CD4-positive, alpha-beta T cell treated with Interleukin-2 at 100 ng/mL for 4 hours (primary cell): ENCODE data around the gene LRRC7.

Experiments
- DNase-seq: peaks from one replicate; pipeline ENCODE4 v3.0.0-alpha.2; 2020; ENCODE audit warnings: low spot score

Gene LRRC7

DNA sequence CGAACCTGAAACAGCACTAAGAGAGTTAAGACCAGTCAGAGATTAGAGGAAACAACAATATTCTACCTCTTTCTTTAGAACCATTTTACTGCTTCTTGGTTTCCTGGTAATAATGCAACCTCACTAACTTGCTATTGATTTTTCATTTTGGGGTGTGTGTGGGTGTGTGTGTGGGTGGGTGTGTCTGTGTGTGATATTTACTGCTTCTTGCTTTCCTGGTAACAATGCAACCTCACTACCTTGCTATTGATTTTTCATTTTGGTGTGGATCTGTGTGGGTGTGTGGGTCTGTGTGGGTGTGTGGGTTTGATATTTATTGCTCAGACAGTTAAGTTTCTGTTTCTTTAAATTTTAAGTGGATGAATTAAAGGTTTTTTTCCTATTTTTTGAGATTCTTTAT, 208.8 kb downstream of the LRRC7 start:
- DNase-seq, result no peak

DNA sequence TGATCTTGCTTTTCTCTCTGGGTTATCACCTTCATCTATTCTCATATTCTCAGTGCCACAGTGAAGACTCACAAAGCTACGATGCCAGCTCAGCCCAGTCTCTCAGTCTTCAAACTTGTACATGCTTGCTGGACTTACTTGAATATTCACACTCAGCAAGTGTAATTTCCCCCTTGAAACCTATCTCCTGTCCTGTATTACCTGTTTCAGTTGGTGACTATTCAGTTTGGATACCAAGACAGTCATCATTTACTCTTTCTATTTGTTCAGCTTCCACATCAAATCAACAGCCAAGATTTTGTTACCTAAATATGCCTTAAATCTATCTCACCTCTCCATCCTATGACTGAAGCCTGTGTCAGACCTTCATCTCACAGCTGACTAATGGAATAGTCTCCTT, 209.7 kb downstream of the LRRC7 start:
- DNase-seq, result no peak

DNA sequence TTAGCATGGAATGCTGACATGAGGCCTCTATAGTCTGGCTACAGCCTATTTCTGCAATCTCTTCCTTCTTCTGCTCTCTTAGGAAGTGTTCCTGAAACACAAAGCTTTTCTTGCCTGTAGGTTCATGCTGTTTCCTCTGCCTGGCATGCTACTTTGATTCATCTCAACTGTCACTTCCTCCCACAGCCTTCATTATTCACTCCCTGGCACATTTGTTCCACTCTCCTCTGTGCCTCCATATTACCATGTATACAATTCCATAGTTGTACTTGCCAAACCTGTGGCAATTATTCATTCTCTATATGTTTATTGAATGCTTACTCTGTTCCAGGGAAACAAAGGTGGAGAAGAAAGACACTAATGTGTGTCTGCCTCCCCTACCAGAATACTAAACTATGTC, 210.2 kb downstream of the LRRC7 start:
- DNase-seq, result no peak

DNA sequence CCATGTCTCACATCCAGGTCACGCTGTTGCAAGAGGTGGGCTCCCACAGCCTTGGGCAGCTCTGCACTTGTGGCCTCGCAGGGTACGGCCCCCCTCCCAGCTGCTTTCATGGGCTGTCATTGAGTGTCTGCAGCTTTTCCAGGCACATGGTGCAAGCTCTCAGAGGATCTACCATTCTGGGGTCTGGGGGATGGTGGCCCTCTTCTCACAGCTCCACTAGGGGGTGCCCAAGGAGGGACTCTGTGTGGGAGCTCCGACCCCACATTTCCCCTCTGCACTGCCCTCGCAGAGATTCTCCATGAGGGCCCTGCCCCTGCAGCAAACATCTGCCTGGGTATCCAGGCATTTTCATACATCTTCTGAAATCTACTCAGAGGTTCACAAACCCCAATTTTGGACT, 219.4 kb downstream of the LRRC7 start:
- DNase-seq, result no peak

DNA sequence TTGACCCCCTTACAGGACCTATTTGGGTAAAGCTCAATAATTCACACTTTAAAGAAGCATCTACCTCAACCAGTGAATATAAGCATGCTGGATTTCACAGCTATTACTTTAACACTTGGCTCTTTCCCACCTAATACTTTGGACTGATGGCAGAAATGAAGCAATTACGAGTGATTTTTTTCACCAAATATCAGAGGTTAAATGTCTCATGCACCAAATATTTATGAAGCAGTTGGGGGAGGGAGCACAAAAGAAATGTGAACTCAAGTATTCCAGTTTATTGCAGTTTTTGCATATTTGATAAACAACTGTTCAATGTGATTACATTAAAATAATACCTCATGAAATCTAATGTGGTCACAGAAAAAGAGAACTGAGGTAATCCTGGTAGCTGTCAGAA, 223.6 kb downstream of the LRRC7 start:
- no peak for DNase-seq

DNA sequence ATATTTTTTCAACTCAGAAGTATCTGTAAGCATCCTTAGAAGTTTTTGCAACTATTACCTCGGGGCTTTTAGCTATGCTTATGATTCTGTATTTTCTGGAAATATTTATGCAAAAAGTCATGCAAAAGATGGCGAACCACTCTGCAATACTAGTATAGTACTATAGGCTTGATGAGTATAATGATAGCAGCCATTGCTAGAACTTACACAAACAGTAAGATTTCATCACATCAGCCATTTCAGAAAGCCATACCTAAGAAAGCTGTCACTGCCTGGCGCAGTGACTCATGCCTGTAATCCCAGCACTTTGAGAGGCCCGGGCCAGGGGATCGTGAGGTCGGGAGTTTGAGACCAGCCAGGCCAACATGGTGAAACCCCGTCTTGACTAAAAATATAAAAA, 227.1 kb downstream of the LRRC7 start:
- no peak for DNase-seq

DNA sequence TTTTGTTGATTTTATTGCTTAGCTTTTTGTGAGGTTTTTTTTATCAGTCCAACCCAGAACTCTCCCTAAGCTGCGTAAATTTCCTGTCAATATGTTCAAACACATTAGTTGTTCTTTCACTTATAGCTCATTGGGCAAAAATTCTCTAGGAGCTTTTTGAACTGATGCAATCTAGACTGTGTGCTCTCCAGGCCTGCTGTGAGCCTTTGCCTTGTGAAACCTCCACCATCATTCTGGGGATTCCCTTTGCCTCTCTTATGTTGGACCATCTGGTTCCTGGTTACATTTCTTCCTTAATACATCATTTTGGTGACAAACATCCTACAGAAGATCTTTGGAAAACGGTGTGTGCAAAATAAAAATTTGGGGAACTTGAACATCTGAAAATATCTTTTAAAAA, 247.2 kb downstream of the LRRC7 start:
- DNase-seq, result no peak

DNA sequence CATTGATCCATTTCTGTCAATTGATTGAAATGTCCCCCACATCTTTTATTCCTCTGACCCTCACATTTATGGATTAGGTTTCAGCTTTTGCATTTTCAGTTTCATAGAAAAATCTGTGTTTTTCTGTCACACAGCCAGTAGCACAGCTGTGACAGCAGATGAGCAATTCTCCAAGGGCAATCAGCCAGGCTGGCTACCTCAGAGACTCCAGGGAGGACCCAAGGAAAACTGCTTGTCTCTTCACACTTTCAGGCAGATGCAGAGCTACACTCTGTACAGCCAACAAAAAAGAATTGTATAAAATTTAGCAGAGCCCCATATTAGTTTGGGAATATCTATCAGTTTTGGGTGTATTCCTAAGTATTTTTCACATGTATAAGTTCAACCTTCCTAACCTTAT, 257.2 kb downstream of the LRRC7 start:
- DNase-seq, result no peak

DNA sequence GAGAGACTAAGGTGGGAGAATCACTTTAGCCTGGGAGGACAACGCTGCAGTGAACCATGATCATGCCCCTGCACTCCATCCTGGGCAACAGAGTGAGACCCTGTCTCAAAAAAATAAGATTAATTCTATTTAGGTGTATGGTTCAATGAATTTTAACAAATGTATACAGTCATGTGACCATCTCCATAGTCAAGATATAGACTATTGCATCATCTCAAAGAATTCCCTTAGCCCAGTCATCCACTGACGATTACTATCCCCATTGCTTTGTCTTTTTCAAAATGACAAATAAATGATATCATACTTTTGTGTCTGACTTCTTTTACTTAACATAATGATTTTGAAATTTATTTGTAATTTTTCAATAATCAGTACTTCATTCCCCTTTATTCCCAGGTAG, 260.0 kb downstream of the LRRC7 start:
- no peak for DNase-seq

DNA sequence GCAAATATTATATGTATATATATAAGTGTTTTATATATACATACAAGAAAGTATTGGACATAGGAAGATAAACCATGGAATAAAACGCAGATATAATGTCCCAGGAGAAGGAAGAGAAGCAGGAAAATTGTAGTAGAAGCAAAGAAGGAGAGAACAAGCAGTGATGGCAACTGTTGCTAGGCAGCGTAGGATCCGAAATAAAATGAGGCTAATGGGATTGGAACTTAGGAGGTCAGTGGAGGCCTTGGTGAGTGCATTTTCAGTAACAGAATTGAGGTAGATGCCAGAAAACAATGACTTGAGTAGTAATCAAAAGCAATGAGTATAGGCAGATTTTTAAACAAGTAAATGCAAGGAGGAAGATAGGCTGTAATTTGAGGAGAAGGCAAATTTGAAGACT, 265.8 kb downstream of the LRRC7 start:
- no peak for DNase-seq

DNA sequence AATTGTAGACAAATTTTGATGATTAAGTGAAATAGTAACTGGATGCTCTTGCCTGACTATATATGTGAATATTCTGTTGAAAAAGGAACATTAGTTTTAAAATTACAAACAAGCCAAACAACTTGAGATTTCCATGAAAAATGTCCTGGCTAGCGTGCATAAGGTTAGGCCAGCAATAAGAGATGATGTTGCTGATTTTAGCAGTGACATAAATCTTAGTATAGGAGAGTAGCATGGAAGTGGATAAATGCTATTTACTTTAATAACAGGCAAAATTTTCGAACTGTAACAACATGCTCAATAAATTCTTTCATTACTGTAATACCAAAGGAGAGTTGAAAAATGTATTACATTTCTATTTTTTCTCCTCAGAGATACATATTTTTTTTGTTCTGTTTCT, 266.6 kb downstream of the LRRC7 start:
- no peak for DNase-seq

DNA sequence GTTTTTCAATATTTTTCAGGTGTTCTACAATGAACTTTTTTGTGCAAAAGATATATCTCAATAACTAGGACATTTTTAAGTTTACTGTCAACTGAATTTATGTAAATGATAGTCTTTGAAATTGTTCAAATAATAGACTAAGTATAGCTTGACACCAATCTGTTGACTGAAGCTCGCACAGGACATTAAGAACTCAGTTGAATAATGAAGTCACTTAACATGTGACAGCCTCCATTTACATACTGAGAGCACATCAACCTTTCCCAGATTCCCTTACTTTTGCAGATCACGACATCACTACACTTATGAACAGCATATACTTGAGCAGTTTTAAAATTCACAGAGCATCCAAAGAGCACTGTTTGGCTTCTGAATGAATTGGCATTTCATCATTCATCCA, 268.2 kb downstream of the LRRC7 start:
- DNase-seq, result no peak

DNA sequence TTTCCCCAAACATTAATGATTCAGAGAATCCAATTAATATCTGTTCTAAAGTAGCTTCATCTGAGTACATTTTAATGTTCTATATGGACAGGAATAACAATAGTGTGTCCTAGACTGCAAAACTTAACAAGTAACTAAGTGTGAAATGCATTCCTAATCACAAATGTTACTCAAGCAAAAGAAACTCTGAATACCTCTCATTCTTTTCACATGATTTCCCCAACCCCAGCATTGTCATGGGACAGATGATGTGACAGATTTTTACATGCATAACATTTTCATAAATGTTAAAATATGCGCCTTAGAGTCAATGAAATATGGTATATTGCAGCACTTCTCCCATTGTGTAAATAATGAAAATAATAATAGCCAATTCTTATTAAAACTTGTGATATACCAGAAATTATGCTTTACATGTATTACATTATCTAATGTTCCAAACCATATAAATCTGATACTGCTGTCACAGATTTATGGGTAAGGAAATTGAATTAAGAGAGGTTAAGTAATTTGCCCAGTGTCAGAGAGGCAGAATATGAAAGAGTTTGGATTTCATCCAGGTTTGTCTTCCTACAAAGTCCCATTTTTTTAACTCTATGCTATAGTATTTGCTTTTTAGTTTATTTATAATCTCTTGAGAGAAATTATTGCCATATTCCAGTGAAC, 269.4 kb downstream of the LRRC7 start:
- no peak for DNase-seq

DNA sequence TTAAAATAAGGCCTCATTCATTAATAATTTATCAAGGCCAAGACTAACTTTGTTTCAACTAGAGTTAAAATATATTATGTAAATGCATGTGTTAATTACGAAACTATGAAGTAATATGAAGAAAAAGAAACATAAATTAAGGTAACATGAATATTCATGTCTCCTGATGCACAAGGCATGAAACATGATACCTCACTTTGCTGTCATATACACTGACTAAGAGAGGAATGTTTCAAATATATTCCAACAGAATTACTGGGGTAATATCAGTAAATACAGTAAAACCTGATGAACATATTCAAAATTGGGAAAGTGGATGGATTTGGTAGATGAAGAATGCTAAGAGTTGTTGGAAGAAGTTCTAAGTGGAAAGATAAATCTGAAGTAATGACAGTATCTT, 274.6 kb downstream of the LRRC7 start:
- DNase-seq, result no peak

DNA sequence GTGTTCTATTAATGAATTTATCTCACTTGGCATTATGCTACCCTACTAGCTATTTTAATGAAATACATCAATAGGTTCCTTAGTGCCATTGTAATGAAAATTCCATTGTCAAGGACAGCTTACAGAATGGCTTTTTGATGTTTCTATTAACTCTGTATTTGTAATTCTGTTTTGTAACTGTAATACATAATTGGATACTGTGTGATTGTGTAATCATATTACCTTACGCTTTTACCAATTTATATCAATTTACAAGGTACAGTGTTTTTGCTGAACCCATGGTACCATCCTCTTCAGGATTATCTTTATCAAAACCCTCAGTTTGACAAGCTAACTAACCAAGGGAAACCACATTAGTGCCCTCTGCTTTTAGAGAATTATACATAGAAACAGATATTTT, 277.9 kb downstream of the LRRC7 start:
- DNase-seq, result no peak

DNA sequence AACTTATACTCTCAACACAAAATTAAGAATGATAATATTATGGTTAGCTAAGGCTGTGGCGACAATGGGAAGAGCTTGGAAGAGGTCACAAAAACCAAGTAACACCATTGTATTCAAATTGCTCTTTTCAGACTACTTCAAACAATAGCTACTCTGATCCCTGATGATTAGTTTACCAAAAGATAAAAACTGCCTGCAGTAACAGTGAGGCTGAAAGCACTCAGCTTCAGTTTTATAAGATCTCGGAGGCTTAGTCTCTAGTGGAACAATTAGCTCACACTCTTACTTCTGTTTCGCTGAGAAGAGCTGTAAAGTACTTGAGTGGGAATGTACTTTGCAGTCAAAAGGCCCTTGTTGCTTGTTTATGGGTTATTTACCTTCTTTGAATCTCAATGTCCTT, 278.5 kb downstream of the LRRC7 start:
- DNase-seq, result no peak

DNA sequence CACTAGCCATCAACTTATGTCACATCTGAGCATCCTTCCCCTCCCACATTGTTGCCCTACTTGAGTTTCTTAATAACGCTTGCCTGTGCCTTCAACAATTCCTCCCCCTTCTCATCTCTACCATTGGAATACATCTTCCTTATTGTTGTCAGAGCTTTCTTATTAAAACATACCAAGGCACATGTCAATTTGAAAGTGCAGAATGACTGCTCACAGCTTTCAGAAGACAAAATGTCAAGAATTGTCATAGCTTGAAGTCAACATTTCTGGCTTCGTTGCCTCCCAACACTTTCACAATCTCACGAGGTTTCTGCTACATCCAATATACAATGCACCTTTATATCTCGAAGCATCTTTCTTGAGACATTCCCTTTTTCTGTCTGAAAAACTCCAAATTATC, 279.9 kb downstream of the LRRC7 start:
- DNase-seq, result no peak

DNA sequence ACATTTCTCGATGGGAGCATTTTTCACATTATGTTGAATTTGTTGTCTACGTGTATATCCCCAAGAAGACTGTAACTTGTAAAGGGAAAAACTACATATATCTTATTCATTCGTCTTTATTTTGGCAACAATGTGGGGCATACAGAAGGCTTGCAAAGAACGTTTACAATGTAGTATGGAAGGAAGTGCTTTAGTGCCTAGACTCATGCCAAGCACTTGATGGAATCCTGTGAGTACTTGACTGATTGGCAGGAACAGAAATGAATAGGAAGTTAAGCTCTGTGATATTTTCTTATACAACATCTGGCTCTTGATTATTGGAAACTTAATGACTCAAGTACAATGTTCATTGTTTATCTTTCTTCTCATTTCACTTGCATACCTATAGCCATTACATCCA, 284.4 kb downstream of the LRRC7 start:
- no peak for DNase-seq

DNA sequence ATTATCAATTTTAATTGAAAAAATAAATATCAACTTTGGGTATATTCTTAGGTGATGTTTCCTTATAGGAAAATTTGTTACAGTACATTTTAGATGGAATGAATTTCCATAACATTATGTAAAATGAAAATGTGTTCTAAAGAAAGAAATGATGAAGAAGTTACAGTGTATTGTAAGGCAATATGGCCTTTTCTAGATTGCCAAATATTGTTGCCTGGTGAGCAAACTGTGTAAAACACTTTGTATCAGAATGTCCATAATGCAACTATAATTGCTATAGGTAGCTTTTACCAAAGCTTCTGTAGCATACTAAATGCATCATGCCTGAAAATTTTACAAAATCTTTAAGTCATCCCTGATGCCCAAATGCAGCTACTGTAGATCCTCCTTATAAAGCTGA, 285.0 kb downstream of the LRRC7 start:
- no peak for DNase-seq

DNA sequence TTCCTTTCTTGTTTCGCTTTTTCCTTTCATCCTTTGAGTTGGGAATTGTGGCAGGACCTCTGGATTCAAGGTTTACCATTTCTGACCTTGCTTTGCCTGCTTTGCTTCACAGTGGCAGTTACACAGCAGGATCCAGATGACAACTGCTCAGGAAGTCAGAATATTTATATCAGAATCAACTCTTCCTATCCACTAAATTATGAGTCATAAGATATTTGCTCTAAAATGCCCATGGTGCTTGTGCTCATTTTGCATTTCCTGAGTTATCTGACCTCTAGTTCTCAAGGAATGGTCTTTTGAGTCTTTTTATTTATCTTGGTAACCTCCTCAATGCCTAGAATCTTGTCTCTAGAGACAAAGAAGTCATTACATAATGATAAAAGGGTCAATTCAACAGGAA, 290.8 kb downstream of the LRRC7 start:
- DNase-seq, result no peak

DNA sequence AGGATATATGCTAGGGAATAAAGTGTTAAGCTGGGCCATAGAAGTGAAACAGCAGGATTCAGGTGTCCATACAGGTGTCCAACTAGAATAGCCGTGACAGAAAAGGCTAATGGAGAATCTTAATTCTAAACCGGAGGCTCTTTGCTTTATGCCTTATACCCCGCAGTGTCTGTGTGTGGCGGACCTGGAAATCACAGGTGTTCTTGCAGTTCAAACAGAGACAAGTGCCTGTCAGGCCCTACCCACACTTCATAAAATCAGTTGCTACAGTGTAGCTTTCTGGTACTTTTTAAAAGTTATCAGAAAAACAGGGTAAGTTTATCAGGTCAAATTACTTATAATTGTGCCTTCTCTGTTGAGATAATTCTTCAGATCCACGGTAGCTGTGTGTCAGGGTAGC, 293.9 kb downstream of the LRRC7 start:
- no peak for DNase-seq

DNA sequence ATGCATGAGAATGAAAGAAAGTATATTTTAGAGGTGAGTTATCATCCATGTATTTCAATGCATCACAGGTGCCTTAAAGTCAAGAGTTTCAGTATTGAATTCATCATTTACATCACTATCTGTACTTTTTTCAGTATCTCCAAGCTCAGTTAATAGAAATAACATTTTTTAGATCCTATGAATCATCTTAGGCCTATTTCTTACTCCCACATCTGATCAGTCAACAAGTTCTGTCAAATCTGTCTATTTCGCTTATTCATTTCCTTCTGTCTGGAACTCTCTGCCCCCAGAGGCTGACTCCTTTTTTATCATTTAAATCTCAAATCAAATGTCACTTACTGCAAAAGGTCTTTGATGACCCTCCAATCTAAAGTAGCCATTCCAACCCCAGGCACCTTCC, 295.2 kb downstream of the LRRC7 start:
- no peak for DNase-seq

DNA sequence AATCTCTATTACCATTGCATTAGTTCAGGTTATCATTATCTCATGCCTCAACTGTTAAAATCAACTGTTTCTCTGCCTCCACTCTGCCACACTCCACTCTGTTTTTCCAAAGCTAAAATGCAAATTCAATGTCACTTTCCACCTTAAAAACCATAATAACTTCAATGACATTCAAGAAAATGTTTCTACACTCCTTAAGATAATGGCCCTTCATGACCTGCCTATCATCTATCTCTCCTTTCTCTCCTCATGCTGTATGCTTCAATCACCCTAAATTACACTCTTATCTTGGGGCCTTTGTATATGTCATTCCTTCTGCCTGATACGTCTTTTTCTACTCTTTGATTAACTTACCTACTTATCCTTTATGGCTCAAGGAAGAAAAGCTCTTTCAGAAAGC, 296.0 kb downstream of the LRRC7 start:
- DNase-seq, result no peak

DNA sequence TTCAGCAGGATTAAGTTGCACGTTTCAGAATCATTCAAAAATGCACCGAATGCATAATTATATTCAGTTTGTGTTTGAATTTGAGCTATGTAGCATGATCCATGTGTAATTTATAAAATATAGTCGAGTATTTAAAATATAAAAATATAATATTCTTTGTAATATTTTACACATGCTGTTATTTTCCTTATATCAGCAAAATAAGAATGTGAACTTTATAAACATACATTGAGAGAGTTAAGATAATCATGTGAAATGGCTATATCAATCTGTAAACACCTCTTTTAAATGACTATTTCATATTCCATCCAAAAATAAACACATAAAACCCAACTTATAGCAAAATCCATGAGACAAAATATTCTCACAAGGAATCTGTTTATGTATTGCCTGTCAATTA, 303.7 kb downstream of the LRRC7 start:
- DNase-seq, result no peak

DNA sequence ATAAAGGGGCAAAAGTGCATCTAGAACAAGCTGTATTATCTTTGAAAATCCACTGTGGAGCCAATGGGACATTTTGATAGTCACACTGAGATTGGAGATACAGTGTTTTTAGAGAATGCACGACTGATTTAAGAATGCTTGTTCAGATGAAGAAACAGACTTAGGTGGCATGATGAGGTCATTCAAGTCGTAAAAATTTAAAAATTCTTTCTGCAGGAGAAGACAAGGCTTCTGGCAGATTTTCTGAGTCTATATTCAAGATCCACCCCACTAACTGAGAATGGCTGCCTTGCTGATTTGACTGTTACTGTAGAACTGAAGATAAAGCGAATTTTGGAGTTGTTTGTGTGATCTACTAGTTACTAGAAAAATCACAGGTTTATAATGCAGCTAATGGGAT, 310.6 kb downstream of the LRRC7 start:
- DNase-seq, result no peak
